Globus pallidus (tissue), 1 donor: ENCODE measurements around the gene IZUMO2.
"Not testable (repeated sequence)": the region's sequence is repeated elsewhere in the genome, so short reads cannot be mapped to it uniquely, and the experiment has no call there.

Experiments
- DNase-seq: peaks from one replicate; pipeline ENCODE4 v3.0.0-alpha.2; 2015; ENCODE audit warnings: low spot score

The IZUMO2 gene

DNA sequence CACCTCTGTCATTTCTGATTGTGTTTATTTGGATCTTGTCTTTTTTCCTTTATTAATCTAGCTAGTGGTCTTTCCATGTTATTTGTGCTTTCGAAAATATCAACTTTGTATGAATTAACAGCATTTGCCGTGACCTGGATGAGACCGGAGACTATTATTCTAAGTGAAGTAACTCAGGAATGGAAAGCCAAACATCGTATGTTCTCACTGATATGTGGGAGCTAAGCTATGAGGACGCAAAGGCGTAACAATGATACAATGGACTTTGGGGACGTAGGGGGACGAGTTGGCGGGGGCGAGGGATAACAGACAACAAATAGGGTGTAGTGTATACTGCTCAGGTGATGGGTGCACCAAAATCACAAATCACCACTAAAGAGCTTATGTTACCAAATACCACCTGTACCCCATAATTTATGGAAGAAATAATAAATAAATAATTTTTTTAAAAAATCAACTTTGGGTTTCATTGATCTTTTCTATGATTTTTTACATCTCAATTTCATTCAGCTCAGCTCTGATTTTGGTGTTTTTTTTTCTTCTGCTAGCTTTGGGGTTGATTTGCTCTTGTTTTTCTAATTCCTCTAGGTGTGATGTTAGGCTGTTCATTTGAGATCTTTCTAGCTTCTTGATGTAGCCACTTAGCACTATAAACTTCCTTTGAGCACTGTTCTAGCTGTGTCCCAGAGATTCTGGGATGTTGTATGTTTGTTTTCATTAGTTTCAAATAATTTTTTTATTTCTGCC lies 27.1 kb downstream of the IZUMO2 start:
- DNase-seq, result not testable (repeated sequence)

DNA sequence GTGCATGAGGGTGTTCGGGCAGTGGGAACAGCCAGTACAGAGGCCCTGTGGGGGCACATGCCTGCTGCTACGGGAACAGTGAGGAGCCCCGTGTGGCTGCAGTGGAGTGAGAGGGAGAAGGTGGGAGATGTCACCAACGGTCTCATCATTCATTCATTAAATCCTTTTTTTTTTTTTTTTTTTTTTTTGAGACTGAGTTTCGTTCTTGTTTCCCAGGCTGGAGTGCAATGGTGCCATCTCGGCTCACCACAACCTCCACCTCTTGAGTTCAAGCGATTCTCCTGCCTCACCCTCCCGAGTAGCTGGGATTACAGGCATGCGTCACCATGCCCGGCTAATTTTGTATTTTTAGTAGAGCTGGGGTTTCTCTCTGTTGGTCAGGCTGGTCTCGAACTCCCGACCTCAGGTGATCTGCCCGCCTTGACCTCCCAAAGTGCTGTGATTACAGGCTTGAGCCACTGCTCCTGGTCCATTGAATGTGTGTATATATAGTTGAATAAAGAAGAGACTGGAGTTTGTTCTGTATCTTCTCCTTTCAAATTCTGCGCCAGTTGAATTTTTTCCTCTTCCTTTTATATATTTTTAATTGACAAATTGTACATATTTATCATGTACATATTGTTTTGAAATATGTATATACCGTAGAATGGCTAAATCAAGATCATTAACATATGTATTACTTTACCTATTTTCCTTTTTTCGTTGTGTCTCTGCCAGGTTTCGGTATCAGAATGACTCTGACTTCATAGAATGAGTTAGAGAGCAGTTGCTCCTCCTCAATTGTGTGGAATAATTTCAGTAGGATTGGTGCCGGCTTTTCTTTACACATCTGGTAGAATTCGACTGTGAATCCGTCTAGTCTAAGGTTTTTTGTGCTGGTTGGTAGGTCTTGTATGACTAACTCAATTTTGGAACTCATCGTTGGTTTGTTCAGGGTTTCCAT lies 28.0 kb downstream of the IZUMO2 start:
- not testable (repeated sequence) for DNase-seq

DNA sequence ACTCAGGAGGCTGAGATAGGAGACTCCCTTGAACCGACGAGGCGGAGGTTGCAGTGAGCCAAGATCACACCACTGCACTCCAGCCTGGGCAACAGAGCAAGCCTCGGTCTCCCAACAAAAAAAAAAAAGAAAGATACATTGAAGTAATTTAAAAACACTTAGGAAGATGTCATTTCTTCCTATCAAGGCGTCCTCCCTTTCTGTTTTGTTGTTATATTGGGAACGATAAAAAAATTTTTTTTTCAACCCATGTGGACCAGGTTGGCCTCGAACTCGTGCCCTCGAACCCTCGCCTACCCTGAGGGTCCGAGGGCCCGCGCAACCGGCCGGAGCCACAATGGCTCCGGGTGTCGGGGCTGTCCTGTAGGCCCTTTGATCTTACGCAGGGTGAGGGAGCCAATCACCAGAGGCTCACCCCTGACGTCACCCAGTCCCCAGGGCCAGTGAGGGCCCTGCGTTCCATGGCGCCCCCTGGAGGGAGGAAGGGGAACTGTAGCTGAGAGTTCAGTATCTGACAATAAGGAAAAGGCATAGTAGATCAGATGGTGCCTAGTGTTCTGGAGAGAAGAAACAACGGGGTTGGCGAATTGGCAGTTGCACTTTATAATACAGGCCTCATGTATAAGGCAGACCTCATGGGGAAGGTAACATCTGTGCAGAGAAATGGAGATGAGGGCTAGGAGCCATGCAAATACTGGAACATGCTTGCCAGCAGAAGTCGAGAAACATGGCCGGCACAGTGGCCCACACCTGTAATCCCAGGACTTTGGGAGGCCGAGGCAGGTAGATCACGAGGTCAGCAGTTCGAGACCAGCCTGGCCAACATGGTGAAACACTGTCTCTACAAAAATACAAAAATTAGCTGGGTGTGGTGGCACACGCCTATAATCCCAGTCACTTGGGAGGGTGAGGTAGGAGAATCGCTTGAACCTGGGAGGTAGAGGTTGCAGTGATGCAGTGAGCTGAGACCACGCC lies 29.3 kb downstream of the IZUMO2 start:
- not testable (repeated sequence) for DNase-seq

DNA sequence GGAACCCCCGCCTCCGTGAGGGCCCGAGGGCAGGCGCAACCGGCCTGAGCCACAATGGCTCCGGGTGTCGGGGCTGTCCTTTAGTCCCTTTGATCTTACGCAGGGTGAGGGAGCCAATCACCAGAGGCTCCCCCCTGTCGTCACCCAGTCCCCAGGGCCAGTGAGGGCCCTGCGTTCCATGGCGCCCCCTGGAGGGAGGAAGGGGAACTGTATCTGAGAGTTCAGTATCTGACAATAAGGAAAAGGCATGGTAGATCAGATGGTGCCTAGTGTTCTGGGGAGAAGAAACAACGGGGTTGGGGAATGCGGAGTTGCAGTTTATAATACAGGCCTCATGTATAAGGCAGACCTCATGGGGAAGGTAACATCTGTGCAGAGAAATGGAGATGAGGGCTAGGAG lies 59.1 kb downstream of the IZUMO2 start:
- not testable (repeated sequence) for DNase-seq

DNA sequence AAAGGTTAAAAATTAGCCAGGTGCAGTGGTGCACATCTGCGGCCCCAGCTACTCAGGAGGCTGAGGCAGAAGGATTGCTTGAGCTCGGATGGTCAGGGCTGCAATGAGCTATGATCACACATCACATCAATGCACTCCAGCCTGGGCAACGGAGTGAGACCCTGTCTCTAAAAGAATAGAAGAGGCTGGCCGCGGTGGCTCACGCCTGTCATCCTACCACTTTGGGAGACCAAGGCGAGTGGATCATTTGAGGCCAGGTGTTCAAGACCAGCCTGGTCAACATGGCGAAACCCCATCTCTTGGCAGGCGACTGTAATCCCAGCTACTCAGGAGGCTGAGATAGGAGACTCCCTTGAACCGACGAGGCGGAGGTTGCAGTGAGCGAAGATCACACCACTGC lies 59.7 kb downstream of the IZUMO2 start:
- DNase-seq, result not testable (repeated sequence)
